CD1c-positive myeloid dendritic cell (primary cell): ENCODE results near the gene LMO7.
"Not testable (repeated sequence)": the region's sequence is repeated elsewhere in the genome, so short reads cannot be mapped to it uniquely, and the experiment has no call there.

Experiments used
- DNase-seq: peaks from one replicate; pipeline ENCODE4 v3.0.0-alpha.2; 2016; ENCODE audit errors: extremely low spot score

Gene LMO7

GRCh38 chr13:75647126-75647784, 11.1 kb downstream of the LMO7 start:
- no peak for DNase-seq

GRCh38 chr13:75648446-75648845, 12.3 kb downstream of the LMO7 start:
- DNase-seq: no peak

- no peak for DNase-seq
These were observed 14.9 kb downstream of the LMO7 start for GRCh38 chr13:75651013-75651412.

- DNase-seq: no peak
These were observed 16.6 kb downstream of the LMO7 start for GRCh38 chr13:75652726-75653125.

GRCh38 chr13:75656425-75656989, 20.4 kb downstream of the LMO7 start:
- DNase-seq: no peak

GRCh38 chr13:75657111-75657510, 21.0 kb downstream of the LMO7 start:
- no peak for DNase-seq

GRCh38 chr13:75660694-75661093, 24.6 kb downstream of the LMO7 start:
- DNase-seq: no peak

GRCh38 chr13:75661443-75661842, 25.3 kb downstream of the LMO7 start:
- DNase-seq: no peak

- DNase-seq: no peak
These were observed 30.7 kb downstream of the LMO7 start for GRCh38 chr13:75666646-75667351.

- no peak for DNase-seq
These were observed 33.6 kb downstream of the LMO7 start for GRCh38 chr13:75669706-75670105.

GRCh38 chr13:75670496-75670895, 34.4 kb downstream of the LMO7 start:
- DNase-seq: no peak

- DNase-seq: no peak
These were observed 39.3 kb downstream of the LMO7 start for GRCh38 chr13:75675421-75675820.

- DNase-seq: no peak
These were observed 43.3 kb downstream of the LMO7 start for GRCh38 chr13:75679459-75679858.

- not testable (repeated sequence) for DNase-seq
These were observed 44.1 kb downstream of the LMO7 start for GRCh38 chr13:75680251-75680650.

GRCh38 chr13:75682326-75682725, 46.2 kb downstream of the LMO7 start:
- no peak for DNase-seq

GRCh38 chr13:75685239-75685697, 49.1 kb downstream of the LMO7 start:
- no peak for DNase-seq

GRCh38 chr13:75687150-75687763, 51.1 kb downstream of the LMO7 start:
- no peak for DNase-seq

- no peak for DNase-seq
These were observed 53.6 kb downstream of the LMO7 start for GRCh38 chr13:75689686-75690085.

GRCh38 chr13:75690607-75691006, 54.5 kb downstream of the LMO7 start:
- no peak for DNase-seq

GRCh38 chr13:75691183-75691582, 55.1 kb downstream of the LMO7 start:
- DNase-seq: no peak

GRCh38 chr13:75693227-75693626, 57.1 kb downstream of the LMO7 start:
- DNase-seq: no peak

GRCh38 chr13:75694722-75695121, 58.6 kb downstream of the LMO7 start:
- no peak for DNase-seq

GRCh38 chr13:75695908-75696307, 59.8 kb downstream of the LMO7 start:
- DNase-seq: peak; percentile 81
